ENCODE measurements around the gene DLG5.

DNA sequence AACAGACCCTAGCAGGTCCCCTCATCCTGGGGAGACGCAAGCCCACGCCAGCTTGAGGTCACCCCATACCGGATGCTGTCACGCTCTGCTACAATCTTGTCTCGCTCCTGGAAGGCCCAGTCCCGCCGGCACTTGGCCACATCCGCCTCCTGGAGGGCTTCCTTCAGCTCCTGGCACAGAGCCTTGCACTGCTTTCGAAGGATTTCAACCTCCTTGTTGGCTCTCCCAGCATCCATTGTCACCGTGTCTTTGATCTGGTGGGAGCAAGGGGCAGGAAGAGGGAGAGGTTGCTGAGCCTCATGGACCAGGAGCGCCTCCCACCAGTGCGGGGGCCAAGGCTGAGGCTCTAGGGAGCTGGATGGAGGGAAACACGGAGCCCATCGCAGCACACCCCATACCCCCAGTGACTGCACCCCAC is 90.9 kb downstream of the DLG5 start:
- TF ChIP-seq, protein P1, sequence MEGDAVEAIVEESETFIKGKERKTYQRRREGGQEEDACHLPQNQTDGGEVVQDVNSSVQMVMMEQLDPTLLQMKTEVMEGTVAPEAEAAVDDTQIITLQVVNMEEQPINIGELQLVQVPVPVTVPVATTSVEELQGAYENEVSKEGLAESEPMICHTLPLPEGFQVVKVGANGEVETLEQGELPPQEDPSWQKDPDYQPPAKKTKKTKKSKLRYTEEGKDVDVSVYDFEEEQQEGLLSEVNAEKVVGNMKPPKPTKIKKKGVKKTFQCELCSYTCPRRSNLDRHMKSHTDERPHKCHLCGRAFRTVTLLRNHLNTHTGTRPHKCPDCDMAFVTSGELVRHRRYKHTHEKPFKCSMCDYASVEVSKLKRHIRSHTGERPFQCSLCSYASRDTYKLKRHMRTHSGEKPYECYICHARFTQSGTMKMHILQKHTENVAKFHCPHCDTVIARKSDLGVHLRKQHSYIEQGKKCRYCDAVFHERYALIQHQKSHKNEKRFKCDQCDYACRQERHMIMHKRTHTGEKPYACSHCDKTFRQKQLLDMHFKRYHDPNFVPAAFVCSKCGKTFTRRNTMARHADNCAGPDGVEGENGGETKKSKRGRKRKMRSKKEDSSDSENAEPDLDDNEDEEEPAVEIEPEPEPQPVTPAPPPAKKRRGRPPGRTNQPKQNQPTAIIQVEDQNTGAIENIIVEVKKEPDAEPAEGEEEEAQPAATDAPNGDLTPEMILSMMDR (IDR thresholded peaks at IDR 0.05; ENCODE audit: insufficient read depth, low read depth, low read length), result no peak
- no peak for TF ChIP-seq EZH2 (IDR thresholded peaks at IDR 0.05; ENCODE audit: insufficient read depth, low read length)

Data from astrocyte (in vitro differentiated cells and primary cell).